OCI-LY7 (cell line): ENCODE data around the gene EDN1.

ENCODE experiments used
- CTCF ChIP-seq: fragments of 200-600 bp; sonication (generic); conservative IDR thresholded peaks from 2 replicates; pipeline ENCODE4 v1.5.1; 2014; ENCODE audit warnings: mild to moderate bottlenecking, antibody characterized with exemption, low read length, moderate library complexity, mixed read lengths
- EZH2phosphoT487 ChIP-seq: fragments of 200-600 bp; sonication (generic); IDR thresholded peaks from 2 replicates; pipeline ENCODE4 v1.6.1; 2018; ENCODE audit warnings: low read depth, borderline replicate concordance, mild to moderate bottlenecking, mixed run types, antibody characterized with exemption, low read length, moderate library complexity, mixed read lengths

GRCh38 chr6:12271594-12271993, 18.6 kb upstream of the EDN1 start:
- TF ChIP-seq CTCF (no peak), EZH2phosphoT487 (no peak)
